Thymus (tissue), 11 donors: Measurements from ENCODE around the gene UBE2C. TPM values are rescaled to one million over a fixed set of nuclear protein-coding genes. Genes with fewer than 3 reads are reported as not detected.
A peak's percentile ranks its signal among the peaks of the same experiment; 100 is the strongest.
"Not testable (repeated sequence)": the region's sequence is repeated elsewhere in the genome, so short reads cannot be mapped to it uniquely, and the experiment has no call there.

Experiments
- DNase-seq, 9 donors: peaks; one replicate each; pipeline ENCODE4 v3.0.0-alpha.2; 2013; ENCODE audit warnings: low spot score in 9 of 9, low read depth in 6 of 9, missing footprints in 1 of 9
- H3K27ac ChIP-seq, 2 donors: one replicate each; pipeline ENCODE4 v1.5.1; 2013; ENCODE audit warnings: control low read depth in 1 of 2, low read depth in 1 of 2, low read length in 1 of 2, mild to moderate bottlenecking in 1 of 2, moderate library complexity in 1 of 2
- H3K27me3 ChIP-seq, 2 donors: one replicate each; pipeline ENCODE4 v1.5.1; 2013; ENCODE audit warnings: low read length in 1 of 2; ENCODE audit not compliant: control insufficient read depth in 2 of 2, insufficient read depth in 1 of 2
- H3K36me3 ChIP-seq, 2 donors: one replicate each; pipeline ENCODE4 v1.5.1; 2013; ENCODE audit warnings: low read length in 1 of 2, mild to moderate bottlenecking in 1 of 2, moderate library complexity in 1 of 2; ENCODE audit not compliant: control insufficient read depth in 2 of 2, insufficient read depth in 2 of 2
- H3K4me1 ChIP-seq, 2 donors: one replicate each; pipeline ENCODE4 v1.5.1; 2013; ENCODE audit warnings: low read length in 2 of 2; ENCODE audit not compliant: control insufficient read depth in 2 of 2, insufficient read depth in 2 of 2
- H3K4me3 ChIP-seq, 2 donors: one replicate each; pipeline ENCODE4 v1.5.1; 2013; ENCODE audit warnings: low read length in 2 of 2, control low read depth in 1 of 2, mild to moderate bottlenecking in 1 of 2
- H3K9me3 ChIP-seq, 2 donors: one replicate each; pipeline ENCODE4 v1.5.1; 2013; ENCODE audit warnings: low read length in 1 of 2, mild to moderate bottlenecking in 1 of 2; ENCODE audit not compliant: control insufficient read depth in 2 of 2, insufficient read depth in 1 of 2
- WGBS: extraction: QIAGEN DNeasy Blood & Tissue Kit; methylation state at CpG from one replicate; pipeline ENCODE4 v1.1.7; 2013; 5-methylcytosine and 5-hydroxymethylcytosine counted together
- polyA plus RNA-seq: library from polyadenylated mRNA; stranded (reverse); fragments of 200-250 nt; gene quantifications from one replicate; pipeline ENCODE4 v1.2.3, GENCODE V29; 2013
- total RNA-seq: library from RNA; stranded (reverse); fragments of 120-200 nt; gene quantifications from one replicate; pipeline ENCODE4 v1.2.4, GENCODE V29; 2013
- donor health status: healthy.

The UBE2C gene
- total and polyA plus RNA-seq, 2 donors: 25.1 to 112 TPM

DNA sequence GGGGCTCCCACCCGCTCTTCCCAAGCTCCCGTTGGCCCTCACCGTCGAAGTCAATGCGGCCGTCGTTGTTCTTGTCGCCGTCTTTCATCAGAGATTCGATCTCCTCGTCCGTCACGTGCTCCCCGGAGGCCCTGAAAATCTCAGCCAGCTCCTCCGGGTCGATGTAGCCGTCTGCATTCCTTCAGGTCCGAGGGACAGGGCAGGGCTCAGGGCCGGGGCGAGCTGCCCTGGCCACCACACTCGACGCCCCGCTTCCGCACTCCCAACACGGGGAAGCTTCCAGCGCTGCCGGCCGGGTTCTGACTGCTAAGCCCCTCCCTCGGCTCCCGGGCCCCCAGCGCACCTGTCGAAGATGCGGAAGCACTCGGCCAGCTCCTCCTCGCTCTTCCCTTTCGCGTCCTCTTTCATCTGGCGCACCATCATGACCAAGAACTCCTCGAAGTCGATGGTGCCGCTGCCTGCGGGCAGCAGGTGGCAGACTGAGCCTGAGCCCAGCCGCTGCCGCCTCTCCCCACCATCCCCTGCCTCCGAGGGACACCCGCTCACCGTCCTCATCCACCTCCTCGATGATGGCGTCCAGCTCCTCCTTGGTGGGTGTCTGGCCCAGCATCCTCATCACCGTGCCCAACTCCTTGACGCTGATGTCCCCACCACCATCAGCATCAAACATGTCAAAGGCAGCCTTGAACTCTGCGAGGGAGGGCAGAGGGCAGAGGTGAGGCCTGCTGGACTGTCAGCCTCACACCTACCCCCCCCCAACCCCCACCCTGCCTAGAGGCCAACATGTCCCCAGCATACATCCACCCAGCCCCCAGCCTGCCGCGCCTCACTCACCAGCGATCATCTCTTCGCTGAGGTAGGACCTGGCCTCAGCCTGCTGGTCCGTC is 11.7 kb downstream of the UBE2C start:
- Histone ChIP-seq H3K27ac (no peak overlapping the region), H3K9me3 (peaks cover 0 to 1% of the 10 kb centered on the region in 2 donors), H3K4me3 (peak overlapping the region; percentile 18 to 32), H3K27me3 (peaks cover 5 to 35% of the 10 kb centered on the region in 2 donors), H3K36me3 (peaks cover 0 to 2% of the 10 kb centered on the region in 2 donors), H3K4me1 (peaks cover 9 to 20% of the 10 kb centered on the region in 2 donors)
- peak in 7 of 9 donors; percentile 18 to 80 (median 63) for DNase-seq
- 20% methylated on average over 57 of the region's 57 CpGs for WGBS

GRCh38 chr20:45826381-45827019 is 14.1 kb downstream of the UBE2C start:
- no peak overlapping the region for H3K27ac ChIP-seq
- no peaks in the 10 kb centered on the region for H3K36me3 ChIP-seq
- WGBS: 94% methylated on average over 6 of the region's 6 CpGs
- H3K27me3 ChIP-seq: peaks cover 5 to 45% of the 10 kb centered on the region in 2 donors
- H3K4me1 ChIP-seq: peaks cover 9 to 20% of the 10 kb centered on the region in 2 donors
- H3K9me3 ChIP-seq: peaks cover 0 to 1% of the 10 kb centered on the region in 2 donors
- no peak for DNase-seq
- no peak overlapping the region for H3K4me3 ChIP-seq

DNA sequence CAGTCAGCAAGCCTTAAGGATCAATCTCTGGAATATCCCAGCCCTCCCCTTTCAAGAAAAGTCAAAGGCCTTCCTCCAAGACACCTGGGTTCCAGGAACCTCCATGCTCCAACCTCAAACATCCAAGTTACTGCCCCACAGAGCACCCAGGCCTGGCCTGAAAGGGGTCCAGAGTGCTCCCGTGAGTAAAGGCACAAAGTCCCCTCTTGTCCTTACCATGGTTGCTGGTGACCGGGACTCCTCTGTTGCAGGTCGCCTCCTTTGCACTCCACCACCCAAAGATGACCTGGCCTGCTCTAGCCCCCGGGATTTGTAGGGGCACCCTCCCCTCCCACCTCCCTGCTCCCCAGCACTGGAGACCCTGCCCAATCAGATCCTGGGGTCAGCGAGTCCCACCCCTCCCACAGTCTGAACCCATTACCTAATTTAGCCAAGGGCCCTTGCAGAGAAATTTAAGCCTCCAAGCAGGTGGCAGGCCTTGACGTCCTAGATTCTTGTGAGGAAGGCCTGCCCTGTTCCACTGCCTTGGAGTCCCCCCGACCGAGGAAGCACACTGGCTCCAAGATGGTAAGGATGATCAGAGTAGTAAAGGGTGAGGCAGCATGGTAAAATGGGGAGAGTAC is 14.7 kb downstream of the UBE2C start, which contains the start of gene TNNC2:
TSS of gene TNNC2 (minus strand) at position 283 of the 623 bp plus-strand sequence. CDS start at position 219, 64 bp downstream.
- Histone ChIP-seq H3K27ac (no peak within 1 kb of the TSS), H3K36me3 (no peaks in the 10 kb centered on the region), H3K4me3 (no peak within 1 kb of the TSS), H3K9me3 (peaks cover 0 to 1% of the 10 kb centered on the region in 2 donors), H3K4me1 (peaks cover 9 to 20% of the 10 kb centered on the region in 2 donors), H3K27me3 (peaks cover 5 to 49% of the 10 kb centered on the region in 2 donors)
- 95% methylated on average over 8 of the region's 8 CpGs for WGBS
- no peak for DNase-seq

DNA sequence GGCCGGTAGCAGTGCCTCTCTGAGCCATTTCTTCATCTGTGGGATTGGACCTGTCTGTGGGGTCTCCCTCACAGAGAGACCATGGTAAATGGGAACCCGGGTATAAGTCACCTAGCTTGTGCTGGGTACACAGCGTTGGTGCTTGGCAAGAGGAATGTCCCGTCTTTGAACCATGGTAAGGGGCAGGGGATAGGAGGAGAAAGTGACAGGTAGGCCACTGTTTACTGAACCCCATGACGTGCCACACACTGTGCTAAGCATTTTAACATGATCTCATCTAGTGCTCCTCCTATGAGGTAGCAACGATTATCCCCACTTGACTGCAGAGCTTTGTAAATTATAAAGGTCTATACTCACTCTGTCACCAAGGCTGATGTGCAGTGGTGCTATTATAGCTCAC is 15.3 kb downstream of the UBE2C start:
- WGBS: 80% methylated on average over 6 of the region's 6 CpGs
- H3K9me3 ChIP-seq: peaks cover 0 to 1% of the 10 kb centered on the region in 2 donors
- H3K36me3 ChIP-seq: no peaks in the 10 kb centered on the region
- H3K27ac ChIP-seq: no peak overlapping the region
- H3K4me3 ChIP-seq: no peak overlapping the region
- no peak for DNase-seq
- peaks cover 9 to 49% of the 10 kb centered on the region in 2 donors for H3K27me3 ChIP-seq
- peaks cover 9 to 20% of the 10 kb centered on the region in 2 donors for H3K4me1 ChIP-seq

DNA sequence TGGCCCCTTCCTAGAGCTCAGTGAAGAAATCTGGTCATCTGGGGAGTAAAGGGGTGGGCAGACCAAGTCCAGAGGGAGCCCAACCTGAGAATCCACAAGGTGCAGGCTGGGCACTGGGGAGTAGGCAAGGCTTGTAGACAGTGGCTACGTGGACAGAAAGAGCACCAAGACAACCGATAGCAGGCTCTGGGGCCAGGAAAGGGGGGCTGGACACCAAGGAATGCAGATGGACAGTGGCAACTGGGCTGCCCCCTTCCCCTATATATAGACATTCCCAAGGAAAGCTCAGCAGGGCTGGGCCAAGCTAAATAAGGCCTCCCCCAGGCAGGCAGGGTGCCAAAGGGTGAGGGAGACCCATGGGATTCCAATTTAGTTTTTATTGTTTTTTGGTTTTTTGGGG is 16.1 kb downstream of the UBE2C start:
- H3K27ac ChIP-seq: no peak overlapping the region
- peaks cover 7 to 12% of the 10 kb centered on the region in 2 donors for H3K4me1 ChIP-seq
- WGBS: 89% methylated on average over 2 of the region's 2 CpGs
- peaks cover 14 to 49% of the 10 kb centered on the region in 2 donors for H3K27me3 ChIP-seq
- H3K4me3 ChIP-seq: no peak overlapping the region
- no peaks in the 10 kb centered on the region for H3K36me3 ChIP-seq
- no peak for DNase-seq
- peaks cover 0 to 1% of the 10 kb centered on the region in 2 donors for H3K9me3 ChIP-seq

- not testable (repeated sequence) for H3K4me3 ChIP-seq, H3K36me3 ChIP-seq, H3K4me1 ChIP-seq, DNase-seq, H3K9me3 ChIP-seq, H3K27ac ChIP-seq
- WGBS: 94% methylated on average over 4 of the region's 4 CpGs
- peaks cover 20 to 49% of the 10 kb centered on the region in 2 donors for H3K27me3 ChIP-seq
Measured at GRCh38 chr20:45829673-45830106, 17.2 kb downstream of the UBE2C start.

- Histone ChIP-seq H3K4me3 (no peak overlapping the region), H3K27me3 (peaks cover 22 to 48% of the 10 kb centered on the region in 2 donors), H3K4me1 (peaks cover 6 to 7% of the 10 kb centered on the region in 2 donors), H3K36me3 (no peaks in the 10 kb centered on the region), H3K9me3 (no peaks in the 10 kb centered on the region), H3K27ac (no peak overlapping the region)
- no peak for DNase-seq
- WGBS: 77% methylated on average over 4 of the region's 4 CpGs
Measured at GRCh38 chr20:45832619-45833018, 20.2 kb downstream of the UBE2C start.

- WGBS: 7% methylated on average over 35 of the region's 35 CpGs
- Histone ChIP-seq H3K36me3 (no peaks in the 10 kb centered on the region), H3K4me1 (peaks cover 6 to 7% of the 10 kb centered on the region in 2 donors), H3K4me3 (peak within 1 kb of the TSS; percentile 27 to 62), H3K27ac (peak within 1 kb of the TSS; percentile 18 to 65), H3K27me3 (peaks cover 22 to 48% of the 10 kb centered on the region in 2 donors), H3K9me3 (no peaks in the 10 kb centered on the region)
- no peak for DNase-seq
Measured at GRCh38 chr20:45833030-45833882, 20.8 kb downstream of the UBE2C start, which contains the start of gene SNX21. Gene SNX21 (plus strand): TSS chr20:45833799. CDS start chr20:45833920, 121 bp downstream.
